ENCODE measurements around the gene OR9A2.
"Not testable (repeated sequence)": the region's sequence is repeated elsewhere in the genome, so short reads cannot be mapped to it uniquely, and the experiment has no call there.

OR9A2 gene

GRCh38 chr7:142983825-142984224 lies 43.1 kb downstream of the OR9A2 start:
- Histone ChIP-seq H3K4me2 (ENCODE audit: low read length) (no peak overlapping the region), H4K20me1 (ENCODE audit: control insufficient read depth, insufficient read depth, low read depth, low read length) (no peaks in the 10 kb centered on the region), H3K36me3 (ENCODE audit: control insufficient read depth, low read length) (no peaks in the 10 kb centered on the region), H3K4me1 (ENCODE audit: control insufficient read depth, low read length) (no peaks in the 10 kb centered on the region), H3K9me2 (replicated peaks; ENCODE audit: control insufficient read depth, low read length) (no peaks in the 10 kb centered on the region), H3K4me3 (ENCODE audit: low read length) (no peak overlapping the region), H3K9me3 (ENCODE audit: control insufficient read depth, insufficient read depth, low read length) (peaks cover 3% of the 10 kb centered on the region; the same call in 1 of the 2 replicates), H3K27me3 (ENCODE audit: control insufficient read depth, low read length) (peaks cover 11% of the 10 kb centered on the region), H3F3A (ENCODE audit: control insufficient read depth, insufficient read depth) (no peaks in the 10 kb centered on the region), H3K79me2 (ENCODE audit: control insufficient read depth, low read length) (no peaks in the 10 kb centered on the region), H3K27ac (ENCODE audit: low read depth, low read length) (no peak overlapping the region)
- no peak for TF ChIP-seq CTCF (IDR thresholded peaks at IDR 0.05; ENCODE audit: low read depth, low read length, poor library complexity, severe bottlenecking)
- TF ChIP-seq EZH2phosphoT487 (IDR thresholded peaks at IDR 0.05; ENCODE audit: borderline replicate concordance, low read length) = no peak

GRCh38 chr7:142978402-142978801 lies 48.5 kb downstream of the OR9A2 start:
- not testable (repeated sequence) for H3K79me2 ChIP-seq (ENCODE audit: control insufficient read depth, low read length); H3K9me2 ChIP-seq (replicated peaks; ENCODE audit: control insufficient read depth, low read length); H3K4me1 ChIP-seq (ENCODE audit: control insufficient read depth, low read length); H3K4me3 ChIP-seq (ENCODE audit: low read length); H3K27ac ChIP-seq (ENCODE audit: low read depth, low read length); H3K36me3 ChIP-seq (ENCODE audit: control insufficient read depth, low read length); H3K4me2 ChIP-seq (ENCODE audit: low read length); H3K9me3 ChIP-seq (ENCODE audit: control insufficient read depth, insufficient read depth, low read length); H4K20me1 ChIP-seq (ENCODE audit: control insufficient read depth, insufficient read depth, low read depth, low read length); H3F3A ChIP-seq (ENCODE audit: control insufficient read depth, insufficient read depth)
- peaks cover 11% of the 10 kb centered on the region for H3K27me3 ChIP-seq (ENCODE audit: control insufficient read depth, low read length)
